Left ventricle myocardium superior (tissue), 1 donor: ENCODE results near the gene C16orf90. TPM values are rescaled to one million over a fixed set of nuclear protein-coding genes. Genes with fewer than 3 reads are reported as not detected.

Experiments used
- microRNA-seq: library from miRNA; unstranded; fragments of <30 nt; microRNA quantifications from one replicate; pipeline ENCODE4 v1.2.0, GENCODE V29; 2020; ENCODE audit warnings: borderline number of aligned reads
- total RNA-seq: library from RNA; stranded (reverse); fragmentation: NEBNext Ultra II Directional; extraction: Animal tissue kit (Norgen Biotek cat#: 25700); gene quantifications from one replicate; pipeline ENCODE4 v1.2.1, GENCODE V29; 2021
- donor health status: DM: no; HTN: yes; CAD: no; lungs with severe emphysema.

The C16orf90 gene
- total RNA-seq, 1 donor from 2014 or later = not detected

Small RNA genes lying within 50 kb of the gene (microRNA-seq; reads per million reads assigned to microRNA genes)
- not detected for gene MIR6126

Other genes starting within 250 kb of the C16orf90 start
- 0.62 TPM for gene MEFV, start 238.9 kb downstream of the C16orf90 start, total RNA-seq
- 7.8 TPM for gene ZNF263, start 212.0 kb downstream of the C16orf90 start, total RNA-seq
- 7.6 TPM for gene TIGD7, start 190.1 kb downstream of the C16orf90 start, total RNA-seq
- gene ZNF75A, start 190.0 kb downstream of the C16orf90 start, total RNA-seq = 21.1 TPM
- gene OR2C1, start 139.6 kb downstream of the C16orf90 start, total RNA-seq = not detected
- gene ZSCAN32, start 94.5 kb downstream of the C16orf90 start, total RNA-seq = 5.5 TPM
- 9.9 TPM for gene ZNF174, start 94.3 kb downstream of the C16orf90 start, total RNA-seq
- 2.0 TPM for gene ZNF597, start 52.0 kb downstream of the C16orf90 start, total RNA-seq
- 48.6 TPM for gene NAA60, start 51.8 kb downstream of the C16orf90 start, total RNA-seq
- gene CLUAP1, start 5.5 kb upstream of the C16orf90 start, total RNA-seq = 13.1 TPM
- 1.1 TPM for gene NLRC3, start 81.9 kb upstream of the C16orf90 start, total RNA-seq
- gene SLX4, start 116.1 kb upstream of the C16orf90 start, total RNA-seq = 3.2 TPM
- 9.2 TPM for gene DNASE1, start 159.2 kb upstream of the C16orf90 start, total RNA-seq
- gene TRAP1, start 222.0 kb upstream of the C16orf90 start, total RNA-seq = 152 TPM